ENCODE measurements around the gene GPR61. TPM values are rescaled to one million over a fixed set of nuclear protein-coding genes. Genes with fewer than 3 reads are reported as not detected.

Gene GPR61

Small RNAs within 50 kb of the gene (small RNA-seq; reads per million reads assigned to genes)
- gene RNU6V (ENCODE audit: insufficient read depth) = not detected
